Posterior vena cava (tissue), 2 donors: ENCODE measurements around the gene ARHGEF11. TPM values are rescaled to one million over a fixed set of nuclear protein-coding genes. Genes with fewer than 3 reads are reported as not detected.
A peak's percentile ranks its signal among the peaks of the same experiment; 100 is the strongest.
"Not testable (repeated sequence)": the region's sequence is repeated elsewhere in the genome, so short reads cannot be mapped to it uniquely, and the experiment has no call there.

Source experiments
- DNase-seq: peaks from one replicate; pipeline ENCODE4 v3.0.0-alpha.2; 2020; ENCODE audit warnings: low spot score
- intact Hi-C, 2 donors: fragments of 100-400 bp; cut with DNase I; formaldehyde crosslinking; loops; one replicate each; pipeline versions ENCODE4 v1.14.1 to v1.14.2; 2022 to 2023
- total RNA-seq, 2 donors: library from RNA; stranded (reverse); fragmentation: NEBNext Ultra II Directional; extraction: Animal tissue kit (Norgen Biotek cat#: 25700); gene quantifications; one replicate each; pipeline ENCODE4 v1.2.1, GENCODE V29; 2021
- donor health status: DM: yes; HTN: yes; CAD: no.
- donor health status: DM: yes; HTN: yes; CAD: no.

The ARHGEF11 gene
- total RNA-seq, 2 donors from 2014 or later, result 28.8 to 32.2 TPM

GRCh38 chr1:157073944-157074685 is 28.6 kb upstream of the ARHGEF11 start:
- peak; percentile 89 for DNase-seq
- intact Hi-C loops, result no loop called here

GRCh38 chr1:157069601-157070000 is 24.1 kb upstream of the ARHGEF11 start:
- DNase-seq, result no peak
- intact Hi-C loops, result no loop called here

GRCh38 chr1:157059241-157059640 is 13.7 kb upstream of the ARHGEF11 start:
- DNase-seq, intact Hi-C loops: not testable (repeated sequence)

- DNase-seq, result no peak
- intact Hi-C loops, result no loop called here
Observed at GRCh38 chr1:157056269-157056668, 10.7 kb upstream of the ARHGEF11 start.

- intact Hi-C loops, DNase-seq: not testable (repeated sequence)
Observed at GRCh38 chr1:157055729-157056128, 10.2 kb upstream of the ARHGEF11 start.

GRCh38 chr1:157050836-157051235 is 5.3 kb upstream of the ARHGEF11 start:
- intact Hi-C loops, result no loop called here

GRCh38 chr1:157047062-157047410 is 1.5 kb upstream of the ARHGEF11 start:
- intact Hi-C loops, result no loop called here
- no peak for DNase-seq

More at GRCh38 chr1:157050836-157051235, 5.3 kb upstream of the ARHGEF11 start:
- no peak for DNase-seq

GRCh38 chr1:157044326-157044725 is 1.2 kb downstream of the ARHGEF11 start:
- no peak for DNase-seq
- intact Hi-C loops, result no loop called here

- intact Hi-C loops, result no loop called here
- no peak for DNase-seq
Observed at GRCh38 chr1:157043685-157044084, 1.9 kb downstream of the ARHGEF11 start.

- intact Hi-C loops, result no loop called here
Observed at GRCh38 chr1:157042846-157043245, 2.7 kb downstream of the ARHGEF11 start.

GRCh38 chr1:157040802-157041201 is 4.7 kb downstream of the ARHGEF11 start:
- intact Hi-C loops, result no loop called here

More at GRCh38 chr1:157042846-157043245, 2.7 kb downstream of the ARHGEF11 start:
- no peak for DNase-seq

GRCh38 chr1:157035121-157035520 is 10.4 kb downstream of the ARHGEF11 start:
- DNase-seq, result no peak
- intact Hi-C loops, result no loop called here

More at GRCh38 chr1:157040802-157041201, 4.7 kb downstream of the ARHGEF11 start:
- no peak for DNase-seq

- no peak for DNase-seq
- intact Hi-C loops, result no loop called here
Observed at GRCh38 chr1:157034137-157034800, 11.3 kb downstream of the ARHGEF11 start.

- intact Hi-C loops, result no loop called here
- DNase-seq, result no peak
Observed at GRCh38 chr1:157033357-157033876, 12.1 kb downstream of the ARHGEF11 start.

- intact Hi-C loops, result no loop called here
Observed at GRCh38 chr1:157032303-157032702, 13.2 kb downstream of the ARHGEF11 start.

GRCh38 chr1:157030728-157031127 is 14.8 kb downstream of the ARHGEF11 start:
- intact Hi-C loops, result no loop called here

More at GRCh38 chr1:157032303-157032702, 13.2 kb downstream of the ARHGEF11 start:
- no peak for DNase-seq

GRCh38 chr1:157028674-157029073 is 16.9 kb downstream of the ARHGEF11 start:
- DNase-seq, result no peak
- intact Hi-C loops, result no loop called here

More at GRCh38 chr1:157030728-157031127, 14.8 kb downstream of the ARHGEF11 start:
- no peak for DNase-seq

GRCh38 chr1:157025856-157026255 is 19.7 kb downstream of the ARHGEF11 start:
- intact Hi-C loops, result no loop called here
- no peak for DNase-seq

- DNase-seq, result no peak
Observed at GRCh38 chr1:157025385-157025784, 20.2 kb downstream of the ARHGEF11 start.

GRCh38 chr1:157021688-157022087 is 23.9 kb downstream of the ARHGEF11 start:
- intact Hi-C loops, result no loop called here
- DNase-seq, result no peak

More at GRCh38 chr1:157025385-157025784, 20.2 kb downstream of the ARHGEF11 start:
- intact Hi-C loops, result no loop called here
